Glomerular endothelial cell (primary cell): ENCODE results near the gene PCNP. TPM values are rescaled to one million over a fixed set of nuclear protein-coding genes. Genes with fewer than 3 reads are reported as not detected.
"Not testable (repeated sequence)": the region's sequence is repeated elsewhere in the genome, so short reads cannot be mapped to it uniquely, and the experiment has no call there.

Experiments
- DNase-seq: peaks from one replicate; pipeline ENCODE4 v3.0.0-alpha.2; 2011; ENCODE audit warnings: low read depth, low spot score; ENCODE audit errors: extremely low read depth
- total RNA-seq: library from RNA; depleted of rRNA; stranded (reverse); fragments of >200 nt; gene quantifications from 2 replicates; pipeline ENCODE4 v1.2.3, GENCODE V29; 2015

Gene PCNP
- total RNA-seq, 1 donor from 2014 or later: 71.0 TPM

DNA sequence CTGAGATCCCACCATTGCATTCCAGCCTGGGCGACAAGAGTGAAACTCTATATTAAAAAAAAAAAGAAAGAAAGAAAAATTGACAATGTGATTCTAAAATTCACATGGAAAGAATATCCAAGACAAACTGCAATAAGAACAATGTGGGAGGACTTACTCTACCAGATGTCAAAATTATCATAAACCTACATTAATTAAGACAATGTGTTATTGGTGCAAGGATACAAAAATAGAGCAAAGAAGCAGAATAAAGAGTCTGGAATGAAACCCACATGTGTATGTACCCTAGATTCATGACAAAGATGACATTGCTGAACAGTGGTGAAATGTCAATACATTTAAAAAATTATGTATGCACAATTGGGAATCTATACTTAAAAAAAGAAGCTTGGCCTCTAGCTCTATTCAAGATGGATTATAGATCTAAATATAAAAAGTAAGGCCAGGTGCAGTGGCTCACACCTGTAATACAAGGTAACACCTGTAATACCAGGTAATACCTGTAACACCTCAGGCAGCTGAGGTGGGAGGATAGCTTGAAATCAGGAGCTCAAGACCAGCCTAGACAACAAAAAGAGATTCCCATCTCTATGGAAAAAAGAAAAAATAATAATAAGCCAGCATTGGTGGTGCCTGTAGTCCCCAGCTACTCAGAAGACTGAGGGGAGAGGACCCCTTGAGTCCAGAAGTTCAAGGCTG, 57.3 kb downstream of the PCNP start:
- no peak for DNase-seq

DNA sequence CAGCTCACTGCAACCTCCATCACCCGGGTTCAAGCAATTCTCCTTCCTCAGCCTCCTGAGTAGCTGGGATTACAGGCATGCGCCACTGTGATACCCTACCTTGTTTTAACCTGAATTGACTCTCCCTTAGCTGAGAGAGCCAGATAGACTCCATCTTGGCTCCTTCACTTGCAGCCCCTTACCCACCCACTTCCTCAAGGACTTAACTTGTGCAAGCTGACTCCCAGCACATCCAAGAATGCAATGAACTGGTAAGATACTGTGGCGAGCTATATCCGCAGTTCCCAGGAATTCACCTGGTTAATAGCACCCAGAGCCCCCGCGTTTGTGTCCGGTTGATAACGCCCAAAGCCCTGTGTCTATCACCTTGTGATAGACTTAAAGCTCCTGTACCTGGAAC, 58.0 kb downstream of the PCNP start:
- not testable (repeated sequence) for DNase-seq

DNA sequence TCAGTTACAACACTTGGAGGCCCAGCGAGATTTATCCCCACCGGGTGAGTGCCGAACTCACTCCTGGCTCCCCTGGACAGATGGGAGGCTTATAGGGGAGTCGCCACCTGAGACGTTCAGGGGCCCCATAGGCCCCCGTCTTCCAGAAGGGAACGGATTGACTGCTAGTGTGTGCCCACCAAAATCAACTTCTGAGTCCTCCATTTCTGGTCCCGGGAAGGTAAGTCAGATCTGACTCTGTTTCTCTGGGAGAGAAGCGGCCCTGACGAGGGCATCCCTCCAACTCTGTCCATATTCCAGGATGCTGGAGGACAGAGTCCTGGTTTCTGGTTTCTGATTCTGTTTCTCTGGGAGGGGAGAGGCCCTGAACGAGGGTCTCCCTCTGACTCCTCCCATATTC, 58.6 kb downstream of the PCNP start:
- no peak for DNase-seq

DNA sequence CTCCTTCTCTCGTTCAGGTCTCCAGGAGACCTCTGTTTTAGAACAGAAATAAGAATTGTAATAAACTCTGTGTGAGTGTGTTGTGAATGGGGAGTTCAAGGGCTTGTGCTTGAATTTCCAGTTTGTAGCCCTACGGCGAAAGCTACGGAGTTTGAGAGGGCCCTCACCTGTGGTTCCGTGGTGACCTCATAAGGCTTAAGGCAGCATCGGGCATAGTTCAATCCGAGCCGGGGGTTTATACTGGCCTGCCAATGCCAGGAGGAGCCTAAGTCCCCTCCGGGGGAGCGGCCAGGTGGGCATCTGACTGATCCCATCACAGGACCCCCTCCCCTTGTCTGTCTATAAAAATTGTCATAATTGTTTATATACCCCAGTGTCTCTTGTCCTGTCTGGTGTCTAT, 59.2 kb downstream of the PCNP start:
- DNase-seq: no peak

DNA sequence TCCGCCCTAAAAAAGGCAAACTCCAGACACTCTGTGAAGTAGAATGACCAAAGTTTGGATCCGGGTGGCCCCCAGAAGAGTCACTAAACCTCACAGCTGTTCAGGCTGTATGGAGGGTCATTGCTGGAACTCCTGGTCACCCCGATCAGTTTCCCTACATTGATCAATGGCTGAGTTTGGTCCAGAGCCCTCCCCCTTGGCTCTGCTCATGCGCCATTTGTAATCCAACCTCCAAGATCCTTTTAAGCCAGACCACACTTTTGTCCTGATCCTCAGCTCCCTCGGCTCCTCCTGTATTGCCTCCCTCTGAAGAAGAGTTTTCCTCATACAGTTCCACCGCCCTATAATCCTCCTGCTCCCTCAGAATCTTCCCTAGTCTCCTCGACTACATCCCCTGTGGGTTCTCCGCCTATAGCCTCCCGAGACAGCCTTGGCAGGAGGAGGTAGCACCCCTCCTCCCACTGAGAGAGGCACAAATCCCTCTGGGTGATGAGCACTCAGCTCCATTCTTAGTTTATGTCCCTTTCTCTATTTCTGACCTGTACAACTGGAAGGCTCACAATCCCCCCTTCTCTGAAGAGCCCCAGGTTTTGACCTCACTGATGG, 60.7 kb downstream of the PCNP start:
- DNase-seq: no peak

DNA sequence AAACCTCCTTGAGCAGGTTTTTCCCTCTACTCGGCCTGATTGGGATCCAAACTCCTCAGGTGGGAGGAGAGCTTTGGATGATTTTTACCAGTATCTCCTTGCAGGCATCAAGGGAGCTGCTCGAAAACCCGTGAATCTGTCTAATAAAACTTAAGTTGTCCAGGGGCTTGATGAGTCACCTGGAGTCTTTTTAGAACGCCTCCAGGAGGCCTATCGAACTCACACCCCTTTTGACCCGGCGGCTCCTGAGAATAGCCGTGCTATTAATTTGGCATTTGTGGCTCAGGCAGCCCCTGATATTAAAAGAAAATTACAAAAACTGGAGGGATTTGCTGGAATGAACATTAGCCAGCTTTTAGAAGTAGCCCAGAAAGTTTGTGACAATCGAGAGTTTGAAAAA, 61.4 kb downstream of the PCNP start:
- no peak for DNase-seq

DNA sequence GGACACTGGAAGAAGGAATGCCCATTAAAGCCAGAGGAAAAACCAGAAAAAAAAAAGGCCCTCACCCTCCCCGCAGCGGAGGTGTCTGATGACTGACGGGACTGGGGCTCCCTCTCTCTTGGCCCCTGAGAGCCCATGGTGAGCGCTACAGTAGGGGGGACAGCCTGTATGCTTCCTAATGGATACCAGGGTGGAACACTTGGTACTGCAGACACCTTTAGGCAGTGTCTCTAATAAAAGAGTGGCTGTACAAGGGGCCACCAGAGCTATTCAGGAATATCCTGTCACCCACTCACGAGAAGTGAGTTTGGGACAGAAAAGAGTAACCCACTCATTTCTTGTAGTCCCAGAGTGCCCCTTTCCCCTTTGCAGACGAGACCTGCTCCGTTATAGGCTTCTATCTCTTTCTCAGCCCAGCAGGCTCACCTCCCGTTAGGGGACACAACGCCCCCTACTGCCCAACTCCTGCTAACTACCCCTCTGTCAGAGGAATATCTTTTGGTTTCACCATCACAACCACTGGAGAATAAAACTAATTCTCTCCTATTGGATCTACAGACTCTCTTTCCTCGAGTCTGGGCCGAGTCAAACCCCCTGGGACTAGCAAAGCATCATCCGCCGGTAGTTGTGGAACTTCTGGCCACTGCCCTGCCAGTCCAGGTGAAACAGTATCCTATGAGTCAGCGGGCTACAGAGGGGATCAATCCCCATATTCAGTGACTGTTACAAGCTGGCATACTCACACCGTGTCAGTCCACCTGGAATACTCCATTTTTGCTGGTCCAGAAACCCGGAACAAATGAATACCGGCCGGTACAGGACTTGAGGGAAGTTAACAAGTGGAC, 62.2 kb downstream of the PCNP start:
- peak; percentile 5 for DNase-seq

DNA sequence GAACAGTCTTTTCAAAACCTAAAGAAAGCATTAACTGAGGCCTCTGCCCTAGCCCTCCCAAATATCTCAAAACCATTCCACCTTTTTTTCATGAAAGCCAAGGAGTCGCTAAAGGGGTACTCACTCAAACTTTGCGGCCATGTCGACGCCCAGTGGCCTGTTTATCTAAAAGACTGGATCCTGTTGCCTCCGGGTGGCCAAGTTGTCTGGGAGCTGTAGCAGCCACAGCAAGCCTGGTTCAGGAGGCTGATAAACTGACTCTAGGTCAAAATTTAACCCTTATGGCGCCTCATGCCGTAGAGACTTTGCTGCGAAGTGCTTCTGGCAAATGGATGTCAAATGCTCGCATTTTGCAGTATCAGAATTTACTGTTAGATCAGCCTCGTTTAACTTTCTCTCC, 63.5 kb downstream of the PCNP start:
- no peak for DNase-seq

DNA sequence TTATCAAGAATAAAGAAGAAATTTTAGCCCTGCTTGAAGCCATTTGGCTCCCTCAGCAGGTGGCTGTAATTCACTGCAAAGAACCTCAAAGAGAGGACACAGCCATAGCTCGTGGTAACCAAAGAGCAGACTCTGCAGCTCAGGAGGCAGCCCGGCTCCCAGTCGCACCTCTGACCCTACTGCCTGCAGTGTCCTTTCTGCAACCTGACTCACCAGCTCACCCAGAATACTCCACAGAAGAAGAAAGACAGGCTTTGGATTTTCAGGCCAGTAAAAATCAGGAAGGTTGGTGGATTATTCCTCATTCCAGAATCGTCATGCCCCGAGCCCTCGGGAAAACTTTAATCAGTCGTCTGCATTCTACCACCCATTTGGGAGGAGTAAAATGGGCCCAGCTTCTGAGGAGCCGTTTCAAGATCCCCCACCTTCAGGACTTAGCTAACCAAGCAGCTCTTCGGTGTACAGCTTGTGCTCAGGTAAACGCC, 64.3 kb downstream of the PCNP start:
- no peak for DNase-seq

DNA sequence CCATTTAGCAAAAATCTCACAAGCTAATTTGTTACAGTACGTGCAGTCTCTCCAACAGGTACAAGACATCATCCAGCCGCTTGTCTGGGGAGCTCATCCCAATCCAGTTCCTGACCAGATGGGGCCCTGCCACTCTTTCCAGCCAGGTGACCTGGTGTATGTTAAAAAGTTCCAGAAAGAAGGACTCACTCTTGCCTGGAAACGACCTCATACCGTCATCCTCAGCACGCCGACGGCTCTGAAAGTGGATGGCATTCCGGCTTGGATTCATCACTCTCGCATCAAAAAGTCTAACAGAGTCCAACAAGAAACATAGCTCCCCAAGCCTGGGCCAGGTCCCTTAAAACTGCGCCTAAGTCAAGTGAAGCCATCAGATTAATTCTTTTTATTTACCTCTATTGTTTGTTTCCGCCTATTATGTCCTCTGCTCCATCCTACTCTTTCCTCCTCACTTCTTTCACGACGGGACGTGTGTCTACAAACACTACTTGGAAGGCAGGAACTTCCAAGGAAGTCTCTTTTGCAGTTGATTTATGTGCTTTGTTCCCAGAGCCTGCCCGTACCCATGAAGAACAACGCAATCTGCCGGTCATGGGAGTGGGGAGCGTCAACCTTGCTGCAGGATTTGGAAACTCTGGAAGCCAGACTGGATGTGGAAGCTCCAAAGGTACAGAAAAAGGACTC, 65.4 kb downstream of the PCNP start:
- DNase-seq: no peak

DNA sequence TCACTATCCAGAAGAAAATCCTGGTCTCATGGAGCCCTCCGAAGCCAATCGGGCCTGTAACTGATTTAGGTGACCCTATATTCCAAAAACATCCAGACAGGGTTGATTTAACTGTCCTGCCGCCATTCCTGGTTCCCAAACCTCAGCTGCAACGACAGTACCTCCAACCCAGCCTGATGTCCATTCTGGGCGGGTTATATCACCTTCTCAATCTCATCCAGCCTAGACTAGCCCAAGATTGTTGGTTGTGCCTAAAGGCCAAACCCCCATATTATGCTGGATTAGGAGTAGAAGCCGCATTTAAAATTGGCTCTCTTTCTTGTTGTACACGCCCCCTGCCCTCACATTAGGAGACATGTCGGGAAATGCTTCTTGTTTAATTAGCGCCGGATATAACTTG, 66.3 kb downstream of the PCNP start:
- no peak for DNase-seq

DNA sequence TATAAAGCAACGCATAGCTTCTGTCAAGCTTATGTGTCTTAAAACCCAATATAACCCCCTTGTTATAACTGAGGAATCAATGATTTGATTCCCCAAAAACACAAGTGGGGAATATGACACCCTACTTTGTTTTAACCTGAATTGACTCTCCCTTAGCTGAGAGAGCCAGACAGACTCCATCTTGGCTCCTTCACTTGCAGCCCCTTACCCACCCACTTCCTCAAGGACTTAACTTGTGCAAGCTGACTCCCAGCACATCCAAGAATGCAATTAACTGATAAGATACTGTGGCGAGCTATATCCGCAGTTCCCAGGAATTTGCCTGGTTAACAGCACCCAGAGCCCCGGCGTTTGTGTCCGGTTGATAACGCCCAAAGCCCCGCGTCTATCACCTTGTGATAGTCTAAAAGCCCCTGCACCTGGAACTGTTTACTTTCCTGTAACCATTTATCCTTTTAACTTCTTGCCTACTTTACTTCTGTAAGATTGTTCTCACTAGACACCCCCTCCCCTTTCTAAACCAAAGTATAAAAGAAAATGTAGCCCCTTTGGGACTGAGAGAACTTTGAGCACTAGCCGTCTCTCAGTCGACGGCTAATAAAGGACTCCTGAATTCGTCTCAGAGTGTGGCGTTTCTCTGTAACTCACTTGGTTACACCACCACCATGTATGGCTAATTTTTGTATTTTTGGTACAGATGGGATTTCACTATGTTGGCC, 67.6 kb downstream of the PCNP start:
- DNase-seq: not testable (repeated sequence)

DNA sequence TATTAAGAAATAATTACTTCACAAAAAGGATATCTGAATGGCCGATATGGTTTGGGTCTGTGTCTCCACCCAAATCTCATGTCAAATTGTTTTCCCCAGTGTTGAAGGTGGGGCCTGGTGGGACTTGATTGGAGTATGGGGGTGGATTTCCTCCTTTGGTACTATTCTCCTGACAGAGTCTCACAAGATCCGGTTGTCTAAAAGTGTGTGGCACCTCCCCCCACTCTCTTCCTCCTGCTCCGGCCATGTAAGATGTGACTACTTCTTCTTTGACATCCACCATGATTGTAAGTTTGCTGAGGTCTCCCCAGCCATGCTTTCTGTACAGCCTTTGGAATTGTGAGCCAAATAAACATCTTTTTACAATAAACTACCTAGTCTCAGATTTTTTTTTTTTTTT, 68.5 kb downstream of the PCNP start:
- no peak for DNase-seq

DNA sequence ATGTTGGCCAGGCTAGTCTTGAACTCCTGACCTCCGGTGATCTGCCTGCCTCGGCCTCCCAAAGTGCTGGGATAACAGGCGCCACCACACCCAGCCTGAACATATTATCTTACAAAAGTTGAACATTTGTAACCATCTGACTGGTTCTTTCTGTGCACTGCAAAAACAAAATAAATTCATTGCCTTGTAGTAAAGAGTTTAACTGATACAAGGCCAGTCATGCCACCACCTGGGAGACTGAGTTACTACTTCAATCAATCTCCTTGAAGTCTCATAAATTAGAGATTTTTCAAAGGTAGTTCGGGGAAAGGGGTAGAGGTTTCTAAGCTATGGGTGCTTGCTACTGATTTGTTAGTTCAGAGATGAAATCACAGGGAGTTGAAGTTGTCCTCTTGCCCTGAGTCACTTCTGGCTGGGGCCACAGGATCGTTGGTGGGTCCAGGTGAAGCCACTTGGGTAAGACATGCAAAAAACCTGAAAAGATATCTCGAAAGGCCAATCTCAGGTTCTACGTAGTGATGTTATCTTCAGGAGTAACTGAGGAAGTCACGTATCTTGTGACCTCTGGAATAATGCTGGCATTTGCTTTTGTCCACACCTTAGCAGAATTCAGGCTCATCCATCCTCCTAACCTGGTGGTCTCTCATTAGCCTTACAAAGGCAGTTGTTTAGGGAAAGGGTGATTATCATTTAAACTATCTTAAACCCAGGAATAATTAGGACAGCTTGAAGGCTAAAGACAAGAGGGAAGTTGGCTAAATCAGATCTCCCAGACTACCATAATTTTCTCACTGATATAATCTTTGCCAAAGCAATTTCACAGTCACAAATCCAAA, 69.2 kb downstream of the PCNP start:
- DNase-seq: no peak

Other genes with a start within 250 kb of the PCNP start
- 8.3 and 17.7 TPM in 2 replicates for gene SENP7, start 61.0 kb upstream of the PCNP start, total RNA-seq
- 22.6 and 33.6 TPM in 2 replicates for gene TRMT10C, start 12.3 kb upstream of the PCNP start, total RNA-seq
- gene ZBTB11, start 103.0 kb downstream of the PCNP start, total RNA-seq: 12.2 and 15.9 TPM in 2 replicates
- gene RPL24, start 112.5 kb downstream of the PCNP start, total RNA-seq: 1,046 and 1,546 TPM in 2 replicates
- 3.9 and 6.4 TPM in 2 replicates for gene CEP97, start 150.4 kb downstream of the PCNP start, total RNA-seq
- gene NXPE3, start 205.0 kb downstream of the PCNP start, total RNA-seq: 5.9 and 9.4 TPM in 2 replicates